HG02763 (cell line): ENCODE data around the gene SPINK8.
"Not testable (repeated sequence)": the region's sequence is repeated elsewhere in the genome, so short reads cannot be mapped to it uniquely, and the experiment has no call there.

Experiments
- ATAC-seq: cut with Tn5 transposase; IDR thresholded peaks from one replicate; pipeline ENCODE4 v1.9.1; 2021; ENCODE audit warnings: mild to moderate bottlenecking, moderate library complexity; ENCODE audit not compliant: unreplicated experiment

The SPINK8 gene

GRCh38 chr3:48333346-48334245, at the start of gene SPINK8:
SPINK8 (minus strand) TSS chr3:48333661; CDS start chr3:48328341, 5,320 bp downstream.
- ATAC-seq: not testable (repeated sequence)

GRCh38 chr3:48372862-48373435, 39.5 kb upstream of the SPINK8 start:
- ATAC-seq: no peak

- ATAC-seq: no peak
Measured at GRCh38 chr3:48372377-48372770, 38.9 kb upstream of the SPINK8 start.

GRCh38 chr3:48371651-48372376, 38.4 kb upstream of the SPINK8 start, which contains the start of gene FBXW12:
FBXW12 (plus strand) TSS chr3:48372219; CDS start chr3:48372768, 549 bp downstream.
- ATAC-seq: no peak

GRCh38 chr3:48370333-48370713, 36.9 kb upstream of the SPINK8 start:
- no peak for ATAC-seq

GRCh38 chr3:48369693-48370332, 36.4 kb upstream of the SPINK8 start:
- no peak for ATAC-seq

GRCh38 chr3:48367201-48367600, 33.7 kb upstream of the SPINK8 start:
- no peak for ATAC-seq

GRCh38 chr3:48364840-48365239, 31.4 kb upstream of the SPINK8 start:
- ATAC-seq: no peak

- ATAC-seq: no peak
Measured at GRCh38 chr3:48361928-48362327, 28.5 kb upstream of the SPINK8 start.

GRCh38 chr3:48356419-48356818, 23.0 kb upstream of the SPINK8 start:
- ATAC-seq: no peak

GRCh38 chr3:48353987-48354386, 20.5 kb upstream of the SPINK8 start:
- no peak for ATAC-seq

GRCh38 chr3:48352546-48352945, 19.1 kb upstream of the SPINK8 start:
- no peak for ATAC-seq

- no peak for ATAC-seq
Measured at GRCh38 chr3:48347500-48347899, 14.0 kb upstream of the SPINK8 start.

- no peak for ATAC-seq
Measured at GRCh38 chr3:48345946-48346572, 12.6 kb upstream of the SPINK8 start.

- ATAC-seq: no peak
Measured at GRCh38 chr3:48344867-48345507, 11.5 kb upstream of the SPINK8 start.

- ATAC-seq: no peak
Measured at GRCh38 chr3:48343432-48343831, 10.0 kb upstream of the SPINK8 start.

GRCh38 chr3:48338635-48339034, 5.2 kb upstream of the SPINK8 start:
- ATAC-seq: no peak

GRCh38 chr3:48337536-48337935, 4.1 kb upstream of the SPINK8 start:
- ATAC-seq: not testable (repeated sequence)

- ATAC-seq: not testable (repeated sequence)
Measured at GRCh38 chr3:48335286-48335685, 1.8 kb upstream of the SPINK8 start.

- no peak for ATAC-seq
Measured at GRCh38 chr3:48334605-48335004, 1.1 kb upstream of the SPINK8 start.
